Astrocyte (in vitro differentiated cells and primary cell): ENCODE results near the gene ZNF808. TPM values are rescaled to one million over a fixed set of nuclear protein-coding genes. Genes with fewer than 3 reads are reported as not detected.

Experiments used
- DNase-seq: peaks from one replicate; pipeline ENCODE4 v3.0.0-alpha.2; 2010; ENCODE audit warnings: low read depth
- FAIRE-seq: peaks from 2 replicates; lab custom pipeline; 2011; peaks lifted over from hg19 to GRCh38; lab: Jason Lieb, UNC
- H2AFZ ChIP-seq: 2 replicates; pipeline ENCODE4 v1.6.0; 2012; ENCODE audit warnings: low read depth, low read length, inconsistent platforms
- H3K27ac ChIP-seq: 2 replicates; pipeline ENCODE4 v1.5.1; 2011; ENCODE audit warnings: low read depth, low read length, inconsistent platforms
- H3K27me3 ChIP-seq: 2 replicates; pipeline ENCODE4 v1.6.0; 2011; ENCODE audit warnings: low read length, inconsistent platforms; ENCODE audit not compliant: insufficient read depth
- H3K36me3 ChIP-seq: 2 replicates; pipeline ENCODE4 v1.5.1; 2011; ENCODE audit warnings: low read length, inconsistent platforms; ENCODE audit not compliant: insufficient read depth
- H3K4me1 ChIP-seq: 2 replicates; pipeline ENCODE4 v1.5.1; 2011; ENCODE audit warnings: low read length, inconsistent platforms; ENCODE audit not compliant: insufficient read depth
- H3K4me2 ChIP-seq: 2 replicates; pipeline ENCODE4 v1.6.0; 2012; ENCODE audit warnings: low read length, inconsistent platforms
- H3K4me3 ChIP-seq: 2 replicates; pipeline ENCODE4 v1.5.1; 2011; ENCODE audit warnings: low read depth, mild to moderate bottlenecking, low read length, inconsistent platforms; ENCODE audit not compliant: insufficient read depth
- H3K79me2 ChIP-seq: 2 replicates; pipeline ENCODE4 v1.6.0; 2012; ENCODE audit warnings: mild to moderate bottlenecking, low read length, inconsistent platforms; ENCODE audit not compliant: insufficient read depth
- H3K9ac ChIP-seq: 2 replicates; pipeline ENCODE4 v1.6.0; 2012; ENCODE audit warnings: mild to moderate bottlenecking, low read length, inconsistent platforms
- H3K9me3 ChIP-seq: 2 replicates; pipeline ENCODE4 v1.5.1; 2012; ENCODE audit warnings: low read depth, mild to moderate bottlenecking, low read length, inconsistent platforms; ENCODE audit not compliant: insufficient read depth
- H4K20me1 ChIP-seq: 2 replicates; pipeline ENCODE4 v1.6.0; 2012; ENCODE audit warnings: low read length, inconsistent platforms; ENCODE audit not compliant: insufficient read depth
- H3K27ac Mint-ChIP-seq: one replicate; pipeline ENCODE4 v1.8.0; 2021; ENCODE audit warnings: mild to moderate bottlenecking, mixed read lengths; ENCODE audit not compliant: unreplicated experiment
- H3K27me3 Mint-ChIP-seq: one replicate; pipeline ENCODE4 v1.8.0; 2021; ENCODE audit warnings: low read depth, mixed read lengths; ENCODE audit not compliant: unreplicated experiment
- H3K36me3 Mint-ChIP-seq: one replicate; pipeline ENCODE4 v1.8.0; 2021; ENCODE audit warnings: low read depth, mixed read lengths; ENCODE audit not compliant: unreplicated experiment
- H3K4me1 Mint-ChIP-seq: one replicate; pipeline ENCODE4 v1.8.0; 2021; ENCODE audit warnings: low read depth, mixed read lengths; ENCODE audit not compliant: unreplicated experiment
- H3K4me3 Mint-ChIP-seq: one replicate; pipeline ENCODE4 v1.8.0; 2021; ENCODE audit warnings: mild to moderate bottlenecking, moderate library complexity, mixed read lengths; ENCODE audit not compliant: unreplicated experiment
- H3K9me3 Mint-ChIP-seq: one replicate; pipeline ENCODE4 v1.8.0; 2021; ENCODE audit warnings: mild to moderate bottlenecking, mixed read lengths; ENCODE audit not compliant: unreplicated experiment
- EZH2 ChIP-seq: IDR thresholded peaks from 2 replicates; pipeline ENCODE4 v1.6.1; 2012; ENCODE audit warnings: mild to moderate bottlenecking, low read length, inconsistent platforms; ENCODE audit not compliant: insufficient read depth
- total RNA-seq: library from RNA; stranded (reverse); gene quantifications from 2 replicates; pipeline ENCODE4 v1.2.1, GENCODE V29; 2021
- TF ChIP-seq, protein P1 (sequence below): IDR thresholded peaks from 2 replicates; pipeline ENCODE4 v1.5.1; 2011; ENCODE audit warnings: low read depth, mild to moderate bottlenecking, inconsistent platforms, low read length, moderate library complexity; ENCODE audit not compliant: insufficient read depth

The ZNF808 gene
- total RNA-seq, 1 donor from 2014 or later, result 18.0 TPM

DNA sequence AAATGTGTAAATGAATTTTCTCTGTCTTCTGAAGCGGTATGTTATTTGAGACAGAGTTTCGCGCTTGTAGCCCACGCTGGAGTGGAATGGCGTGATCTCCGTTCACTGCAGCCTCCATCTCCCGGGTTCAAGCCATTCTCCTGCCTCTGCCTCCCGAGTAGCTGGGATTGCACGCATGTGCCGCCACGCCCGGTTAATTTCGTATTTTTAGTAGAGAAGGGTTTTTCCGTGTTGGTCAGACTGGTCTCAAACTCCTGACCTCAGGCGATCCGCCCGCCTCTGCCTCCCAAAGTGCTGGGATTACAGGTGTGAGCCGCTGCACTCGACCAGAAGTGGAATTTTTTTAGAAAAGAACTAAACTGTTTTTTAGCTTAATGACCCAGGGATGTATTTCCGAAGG lies 3.4 kb upstream of the ZNF808 start:
- Mint-ChIP-seq H3K9me3 (peaks cover 26% of the 10 kb centered on the region), H3K27me3 (no peaks in the 10 kb centered on the region), H3K4me3 (no peak overlapping the region), H3K36me3 (peaks cover 3% of the 10 kb centered on the region), H3K4me1 (peaks cover 3% of the 10 kb centered on the region), H3K27ac (no peak overlapping the region)
- Histone ChIP-seq H2AFZ (no peak overlapping the region), H3K4me3 (no peak overlapping the region), H3K4me2 (no peak overlapping the region), H3K4me1 (no peaks in the 10 kb centered on the region), H3K9me3 (peaks cover 3% of the 10 kb centered on the region), H3K27ac (no peak overlapping the region), H3K36me3 (no peaks in the 10 kb centered on the region), H3K27me3 (no peaks in the 10 kb centered on the region), H3K79me2 (peaks cover 8% of the 10 kb centered on the region), H3K9ac (no peak overlapping the region), H4K20me1 (no peaks in the 10 kb centered on the region)
- FAIRE-seq (no peak), DNase-seq (no peak)
- TF ChIP-seq, protein P1, sequence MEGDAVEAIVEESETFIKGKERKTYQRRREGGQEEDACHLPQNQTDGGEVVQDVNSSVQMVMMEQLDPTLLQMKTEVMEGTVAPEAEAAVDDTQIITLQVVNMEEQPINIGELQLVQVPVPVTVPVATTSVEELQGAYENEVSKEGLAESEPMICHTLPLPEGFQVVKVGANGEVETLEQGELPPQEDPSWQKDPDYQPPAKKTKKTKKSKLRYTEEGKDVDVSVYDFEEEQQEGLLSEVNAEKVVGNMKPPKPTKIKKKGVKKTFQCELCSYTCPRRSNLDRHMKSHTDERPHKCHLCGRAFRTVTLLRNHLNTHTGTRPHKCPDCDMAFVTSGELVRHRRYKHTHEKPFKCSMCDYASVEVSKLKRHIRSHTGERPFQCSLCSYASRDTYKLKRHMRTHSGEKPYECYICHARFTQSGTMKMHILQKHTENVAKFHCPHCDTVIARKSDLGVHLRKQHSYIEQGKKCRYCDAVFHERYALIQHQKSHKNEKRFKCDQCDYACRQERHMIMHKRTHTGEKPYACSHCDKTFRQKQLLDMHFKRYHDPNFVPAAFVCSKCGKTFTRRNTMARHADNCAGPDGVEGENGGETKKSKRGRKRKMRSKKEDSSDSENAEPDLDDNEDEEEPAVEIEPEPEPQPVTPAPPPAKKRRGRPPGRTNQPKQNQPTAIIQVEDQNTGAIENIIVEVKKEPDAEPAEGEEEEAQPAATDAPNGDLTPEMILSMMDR, result no peak
- TF ChIP-seq EZH2, result no peak

DNA sequence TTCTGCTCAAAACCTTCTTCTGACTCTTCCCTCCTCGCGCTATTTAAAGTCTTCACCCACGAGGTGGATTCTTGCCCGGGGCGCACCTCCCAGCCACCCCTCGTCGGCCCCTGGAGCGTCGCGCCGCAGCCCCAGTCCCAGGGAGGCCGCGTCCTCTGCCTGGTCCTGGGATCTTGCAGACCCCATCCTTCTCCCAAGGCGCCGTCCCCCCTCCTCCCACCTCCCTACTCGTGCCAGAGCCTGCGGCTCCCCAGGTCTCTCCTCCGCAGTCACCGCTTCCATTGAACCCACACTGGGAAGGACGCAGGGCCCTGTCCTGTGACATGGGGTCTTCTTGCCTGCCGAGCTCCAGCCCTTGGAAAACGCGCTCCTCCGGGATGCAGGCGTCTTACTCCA lies 486 bp downstream of the ZNF808 start:
- TF ChIP-seq, protein P1, result no peak
- no peak for TF ChIP-seq EZH2
- Mint-ChIP-seq H3K9me3 (peaks cover 7% of the 10 kb centered on the region), H3K4me3 (peak overlapping the region; percentile 98), H3K36me3 (peaks cover 6% of the 10 kb centered on the region), H3K4me1 (peaks cover 3% of the 10 kb centered on the region), H3K27me3 (no peaks in the 10 kb centered on the region), H3K27ac (peak overlapping the region; percentile 98)
- Histone ChIP-seq H3K36me3 (no peaks in the 10 kb centered on the region), H2AFZ (peak overlapping the region; percentile 93), H3K4me1 (no peaks in the 10 kb centered on the region), H3K27ac (peak overlapping the region; percentile 54), H3K27me3 (no peaks in the 10 kb centered on the region), H3K9ac (peak overlapping the region; percentile 84), H3K4me2 (peak overlapping the region; percentile 97), H4K20me1 (no peaks in the 10 kb centered on the region), H3K4me3 (peak overlapping the region; percentile 80), H3K79me2 (peaks cover 12% of the 10 kb centered on the region), H3K9me3 (no peaks in the 10 kb centered on the region)
- no peak for DNase-seq
- no peak for FAIRE-seq

DNA sequence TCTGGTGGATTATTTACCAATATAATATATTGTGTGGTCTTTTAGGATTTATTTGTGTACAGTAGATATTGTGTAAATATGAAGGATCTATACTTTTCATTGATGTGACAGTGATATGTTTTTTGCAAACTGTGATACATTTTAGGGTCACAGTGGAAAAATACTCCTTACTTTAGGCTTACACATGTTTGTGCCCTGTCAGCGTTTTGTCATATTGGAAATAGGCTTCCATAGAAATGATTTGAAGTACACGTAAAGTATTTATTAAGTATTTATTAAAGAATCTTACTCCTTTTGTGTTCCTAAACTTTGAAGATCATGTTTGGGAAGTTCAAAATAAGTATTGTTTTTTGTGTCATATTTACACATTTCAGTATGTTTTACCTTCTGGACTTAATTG lies 5.0 kb downstream of the ZNF808 start:
- Histone ChIP-seq H3K4me2 (no peak overlapping the region), H4K20me1 (no peaks in the 10 kb centered on the region), H3K9ac (no peak overlapping the region), H3K4me1 (peaks cover 3% of the 10 kb centered on the region), H3K27ac (no peak overlapping the region), H3K9me3 (no peaks in the 10 kb centered on the region), H3K36me3 (no peaks in the 10 kb centered on the region), H3K79me2 (peaks cover 12% of the 10 kb centered on the region), H3K4me3 (no peak overlapping the region), H2AFZ (no peak overlapping the region), H3K27me3 (no peaks in the 10 kb centered on the region)
- Mint-ChIP-seq H3K4me1 (peaks cover 3% of the 10 kb centered on the region), H3K27me3 (no peaks in the 10 kb centered on the region), H3K4me3 (no peak overlapping the region), H3K9me3 (peaks cover 6% of the 10 kb centered on the region), H3K36me3 (peaks cover 24% of the 10 kb centered on the region), H3K27ac (no peak overlapping the region)
- no peak for TF ChIP-seq EZH2
- TF ChIP-seq, protein P1, result no peak
- FAIRE-seq (no peak), DNase-seq (no peak)
